Epidermal melanocyte (primary cell): Measurements from ENCODE around the gene SALL1.

Experiments
- DNase-seq: peaks from one replicate; pipeline ENCODE4 v3.0.0; 2011; ENCODE audit warnings: low spot score; ENCODE audit not compliant: insufficient read length

SALL1 gene

GRCh38 chr16:51113236-51114125, 37.6 kb downstream of the SALL1 start:
- no peak for DNase-seq

- DNase-seq = no peak
Measured at GRCh38 chr16:51112323-51112722, 38.7 kb downstream of the SALL1 start.

- no peak for DNase-seq
Measured at GRCh38 chr16:51111759-51112158, 39.3 kb downstream of the SALL1 start.

GRCh38 chr16:51110700-51111157, 40.3 kb downstream of the SALL1 start:
- no peak for DNase-seq

GRCh38 chr16:51109173-51109572, 41.9 kb downstream of the SALL1 start:
- DNase-seq = no peak

- DNase-seq = no peak
Measured at GRCh38 chr16:51107742-51108141, 43.3 kb downstream of the SALL1 start.

- DNase-seq = no peak
Measured at GRCh38 chr16:51106535-51106934, 44.5 kb downstream of the SALL1 start.

GRCh38 chr16:51103590-51103989, 47.5 kb downstream of the SALL1 start:
- DNase-seq = no peak

GRCh38 chr16:51097729-51098128, 53.3 kb downstream of the SALL1 start:
- no peak for DNase-seq

- no peak for DNase-seq
Measured at GRCh38 chr16:51095890-51096626, 55.0 kb downstream of the SALL1 start.

GRCh38 chr16:51095084-51095881, 55.8 kb downstream of the SALL1 start:
- no peak for DNase-seq

- no peak for DNase-seq
Measured at GRCh38 chr16:51093726-51094280, 57.3 kb downstream of the SALL1 start.
